ENCODE results near the gene FGD5. TPM values are rescaled to one million over a fixed set of nuclear protein-coding genes. Genes with fewer than 3 reads are reported as not detected.

FGD5 gene
- total and polyA plus RNA-seq, 9 of the 15 experiments (the other 6 are each of a cell fraction or from before 2014, with no cell fraction given): 0.18 TPM; not detected in 8

- Histone ChIP-seq H3K4me3 (no peak overlapping the region), H2AFZ (ENCODE audit: low read depth, low read length) (no peak overlapping the region), H3K4me2 (ENCODE audit: insufficient read depth, low read length) (no peak overlapping the region), H3K9ac (ENCODE audit: insufficient read depth in 1 of 2, low read depth in 2 of 2, low read length in 2 of 2) (no peak overlapping the region), H3K9me3 (replicated peaks; ENCODE audit: control insufficient read depth, insufficient read depth, low read depth, low read length) (no peaks in the 10 kb centered on the region), H3K4me1 (replicated peaks in 1 of 2; ENCODE audit: control insufficient read depth in 2 of 2, insufficient read depth in 2 of 2, low read length in 2 of 2) (peaks cover 16 to 23% of the 10 kb centered on the region in 2 experiments; a peak in 4 of 5 replicates), H3K9me1 (ENCODE audit: control insufficient read depth, insufficient read depth, low read length) (no peaks in the 10 kb centered on the region), H3K27ac (ENCODE audit: extremely low read depth, low read depth, low read length) (no peak overlapping the region), H3K79me2 (ENCODE audit: control insufficient read depth, insufficient read depth, low read length) (no peaks in the 10 kb centered on the region), H4K20me1 (replicated peaks; ENCODE audit: control insufficient read depth, insufficient read depth, low read length) (0 out of 2 replicates have a peak, but pooled peaks cover 4% of the 10 kb centered on the region), H3K36me3 (ENCODE audit: control insufficient read depth, insufficient read depth, low read length) (no peaks in the 10 kb centered on the region), H3K27me3 (ENCODE audit: control insufficient read depth in 2 of 2, insufficient read depth in 2 of 2, low read length in 2 of 2) (peaks cover 59 to 66% of the 10 kb centered on the region in 2 experiments)
- FAIRE-seq (no peak), ATAC-seq (no peak), DNase-seq (ENCODE audit: extremely low read depth in 1 of 4, low spot score in 3 of 4) (no peak)
- WGBS (ENCODE audit: insufficient coverage, low coverage, missing lambda C conversion rate): 3% methylated on average over 8 of the region's 8 CpGs
- intact Hi-C loops (cut with micrococcal nuclease) (no loop called here), in situ Hi-C loops (cut with MboI) (no loop called here)
- ChIA-PET CTCF (ENCODE audit: low intra/inter-chr PET ratio) (no interaction called here), POLR2A (interaction anchor here (0.5 to 1.6 kb wide), 8 partner anchors 8 to 1401 kb away, joined by 3 to 8 read pairs (median 4); no protein-coding TSS in a partner anchor)
- no TSS peak for BruUV-seq (replicated peaks)
- no peak for TF ChIP-seq KLF16 (IDR thresholded peaks at IDR 0.05)
- no peak for TF ChIP-seq BACH1 (tag; IDR thresholded peaks at IDR 0.05)
- no peak for TF ChIP-seq FOXK2 (conservative IDR thresholded peaks at IDR 0.05 in 1 of 2, IDR thresholded peaks at IDR 0.05 in 1 of 2; ENCODE audit: low read depth in 2 of 2)
- TF ChIP-seq PHF8 (IDR thresholded peaks at IDR 0.05; ENCODE audit: borderline replicate concordance, low read length): no peak
- no peak for TF ChIP-seq GABPB1 (CRISPR knock-in tag; IDR thresholded peaks at IDR 0.05)
- no peak for TF ChIP-seq ZNF589 (CRISPR knock-in tag; IDR thresholded peaks at IDR 0.05; ENCODE audit: low read depth)
- no peak for TF ChIP-seq ZFP1 (CRISPR knock-in tag; IDR thresholded peaks at IDR 0.05)
- TF ChIP-seq, protein P1, sequence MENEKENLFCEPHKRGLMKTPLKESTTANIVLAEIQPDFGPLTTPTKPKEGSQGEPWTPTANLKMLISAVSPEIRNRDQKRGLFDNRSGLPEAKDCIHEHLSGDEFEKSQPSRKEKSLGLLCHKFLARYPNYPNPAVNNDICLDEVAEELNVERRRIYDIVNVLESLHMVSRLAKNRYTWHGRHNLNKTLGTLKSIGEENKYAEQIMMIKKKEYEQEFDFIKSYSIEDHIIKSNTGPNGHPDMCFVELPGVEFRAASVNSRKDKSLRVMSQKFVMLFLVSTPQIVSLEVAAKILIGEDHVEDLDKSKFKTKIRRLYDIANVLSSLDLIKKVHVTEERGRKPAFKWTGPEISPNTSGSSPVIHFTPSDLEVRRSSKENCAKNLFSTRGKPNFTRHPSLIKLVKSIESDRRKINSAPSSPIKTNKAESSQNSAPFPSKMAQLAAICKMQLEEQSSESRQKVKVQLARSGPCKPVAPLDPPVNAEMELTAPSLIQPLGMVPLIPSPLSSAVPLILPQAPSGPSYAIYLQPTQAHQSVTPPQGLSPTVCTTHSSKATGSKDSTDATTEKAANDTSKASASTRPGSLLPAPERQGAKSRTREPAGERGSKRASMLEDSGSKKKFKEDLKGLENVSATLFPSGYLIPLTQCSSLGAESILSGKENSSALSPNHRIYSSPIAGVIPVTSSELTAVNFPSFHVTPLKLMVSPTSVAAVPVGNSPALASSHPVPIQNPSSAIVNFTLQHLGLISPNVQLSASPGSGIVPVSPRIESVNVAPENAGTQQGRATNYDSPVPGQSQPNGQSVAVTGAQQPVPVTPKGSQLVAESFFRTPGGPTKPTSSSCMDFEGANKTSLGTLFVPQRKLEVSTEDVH (IDR thresholded peaks at IDR 0.05; ENCODE audit: low read depth, partially characterized antibody): no peak
- no peak for TF ChIP-seq ZBTB2 (IDR thresholded peaks at IDR 0.05)
- TF ChIP-seq THAP12 (CRISPR knock-in tag; IDR thresholded peaks at IDR 0.05): no peak
- no peak for TF ChIP-seq KLF6 (CRISPR knock-in tag; IDR thresholded peaks at IDR 0.05; ENCODE audit: borderline replicate concordance)
- TF ChIP-seq ZKSCAN8 (CRISPR knock-in tag; IDR thresholded peaks at IDR 0.05): no peak
- no peak for TF ChIP-seq KLF1 (tag; IDR thresholded peaks at IDR 0.05)
- TF ChIP-seq, protein P2, sequence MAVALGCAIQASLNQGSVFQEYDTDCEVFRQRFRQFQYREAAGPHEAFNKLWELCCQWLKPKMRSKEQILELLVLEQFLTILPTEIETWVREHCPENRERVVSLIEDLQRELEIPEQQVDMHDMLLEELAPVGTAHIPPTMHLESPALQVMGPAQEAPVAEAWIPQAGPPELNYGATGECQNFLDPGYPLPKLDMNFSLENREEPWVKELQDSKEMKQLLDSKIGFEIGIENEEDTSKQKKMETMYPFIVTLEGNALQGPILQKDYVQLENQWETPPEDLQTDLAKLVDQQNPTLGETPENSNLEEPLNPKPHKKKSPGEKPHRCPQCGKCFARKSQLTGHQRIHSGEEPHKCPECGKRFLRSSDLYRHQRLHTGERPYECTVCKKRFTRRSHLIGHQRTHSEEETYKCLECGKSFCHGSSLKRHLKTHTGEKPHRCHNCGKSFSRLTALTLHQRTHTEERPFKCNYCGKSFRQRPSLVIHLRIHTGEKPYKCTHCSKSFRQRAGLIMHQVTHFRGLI (CRISPR knock-in tag; IDR thresholded peaks at IDR 0.05): no peak
- no peak for TF ChIP-seq NEUROD1 (IDR thresholded peaks at IDR 0.05; ENCODE audit: borderline replicate concordance, low read depth, low read length, partially characterized antibody)
Measured at GRCh38 chr3:14831916-14832450, 13.2 kb downstream of the FGD5 start.

Measured in K562 (cell line).